GM12864 (cell line): ENCODE results near the gene EGF.

Experiments
- DNase-seq: peaks from one replicate; pipeline ENCODE4 v3.0.0-alpha.2; 2011; ENCODE audit warnings: low read depth
- H3K4me3 ChIP-seq: 2 replicates; pipeline ENCODE4 v1.5.1; 2011; ENCODE audit warnings: mild to moderate bottlenecking, low read depth, low read length, control low read depth
- TF ChIP-seq, protein P1 (sequence below): IDR thresholded peaks from 2 replicates; pipeline ENCODE4 v1.5.1; 2011; ENCODE audit warnings: low read depth, mild to moderate bottlenecking, moderate library complexity, low read length, control low read depth, inconsistent platforms; ENCODE audit errors: missing control alignments

Gene EGF

DNA sequence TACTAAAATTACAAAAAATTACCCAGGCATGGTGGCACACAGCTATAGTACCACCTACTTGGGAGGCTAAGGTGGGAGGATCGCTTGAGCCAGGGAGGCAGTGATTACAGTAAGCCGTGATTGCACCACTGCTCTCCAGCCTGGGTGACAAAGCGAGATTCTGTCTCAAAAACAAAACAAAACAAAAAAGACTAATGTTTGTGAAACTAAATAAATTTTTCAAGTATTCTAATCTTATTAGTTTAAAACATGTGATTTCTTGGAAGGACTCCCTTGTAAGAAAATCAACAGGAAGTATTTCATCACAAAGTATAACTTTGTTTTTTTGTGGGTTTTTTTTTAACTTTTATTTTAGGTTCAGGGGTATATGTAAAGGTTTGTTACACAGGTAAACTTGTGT lies 89.6 kb downstream of the EGF start:
- no peak overlapping the region for H3K4me3 ChIP-seq
- TF ChIP-seq, protein P1, sequence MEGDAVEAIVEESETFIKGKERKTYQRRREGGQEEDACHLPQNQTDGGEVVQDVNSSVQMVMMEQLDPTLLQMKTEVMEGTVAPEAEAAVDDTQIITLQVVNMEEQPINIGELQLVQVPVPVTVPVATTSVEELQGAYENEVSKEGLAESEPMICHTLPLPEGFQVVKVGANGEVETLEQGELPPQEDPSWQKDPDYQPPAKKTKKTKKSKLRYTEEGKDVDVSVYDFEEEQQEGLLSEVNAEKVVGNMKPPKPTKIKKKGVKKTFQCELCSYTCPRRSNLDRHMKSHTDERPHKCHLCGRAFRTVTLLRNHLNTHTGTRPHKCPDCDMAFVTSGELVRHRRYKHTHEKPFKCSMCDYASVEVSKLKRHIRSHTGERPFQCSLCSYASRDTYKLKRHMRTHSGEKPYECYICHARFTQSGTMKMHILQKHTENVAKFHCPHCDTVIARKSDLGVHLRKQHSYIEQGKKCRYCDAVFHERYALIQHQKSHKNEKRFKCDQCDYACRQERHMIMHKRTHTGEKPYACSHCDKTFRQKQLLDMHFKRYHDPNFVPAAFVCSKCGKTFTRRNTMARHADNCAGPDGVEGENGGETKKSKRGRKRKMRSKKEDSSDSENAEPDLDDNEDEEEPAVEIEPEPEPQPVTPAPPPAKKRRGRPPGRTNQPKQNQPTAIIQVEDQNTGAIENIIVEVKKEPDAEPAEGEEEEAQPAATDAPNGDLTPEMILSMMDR, result no peak
- no peak for DNase-seq

DNA sequence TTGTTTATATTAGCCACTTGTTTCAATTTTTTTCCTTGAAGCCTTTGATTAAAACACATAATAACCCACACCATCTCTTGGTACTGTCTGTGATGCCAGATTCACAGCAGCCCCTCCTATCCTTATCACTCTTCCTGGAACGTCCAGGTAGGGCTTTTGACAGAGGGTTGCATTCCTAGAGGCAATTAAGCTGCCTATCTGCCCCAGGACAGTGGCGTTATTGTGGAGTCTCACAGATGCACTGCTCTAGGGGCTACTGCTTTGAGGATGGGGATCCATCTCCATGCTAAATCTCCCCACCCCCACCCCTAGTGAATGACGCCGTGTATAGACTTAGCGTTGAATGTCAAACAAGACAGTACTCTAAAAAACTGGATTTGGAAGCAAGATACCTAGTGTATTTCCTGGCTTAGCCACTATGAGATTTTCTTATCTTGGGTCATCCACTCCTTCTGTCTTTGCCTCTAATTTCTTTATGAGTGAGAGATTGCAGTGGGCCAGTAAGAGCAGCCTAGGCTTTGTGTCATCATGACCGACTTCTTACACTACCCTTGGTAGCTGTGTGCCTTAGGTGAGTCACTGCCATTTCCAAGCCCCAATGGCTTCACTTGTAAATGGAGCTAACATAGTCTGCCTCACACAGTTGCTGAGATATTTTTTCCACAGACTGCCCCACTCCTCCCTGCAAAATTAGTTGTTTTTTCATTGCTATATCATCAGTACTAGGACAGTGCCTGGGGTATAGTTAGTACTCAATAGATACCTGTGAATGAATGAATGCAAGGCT lies 90.9 kb downstream of the EGF start:
- TF ChIP-seq, protein P1, result no peak

DNA sequence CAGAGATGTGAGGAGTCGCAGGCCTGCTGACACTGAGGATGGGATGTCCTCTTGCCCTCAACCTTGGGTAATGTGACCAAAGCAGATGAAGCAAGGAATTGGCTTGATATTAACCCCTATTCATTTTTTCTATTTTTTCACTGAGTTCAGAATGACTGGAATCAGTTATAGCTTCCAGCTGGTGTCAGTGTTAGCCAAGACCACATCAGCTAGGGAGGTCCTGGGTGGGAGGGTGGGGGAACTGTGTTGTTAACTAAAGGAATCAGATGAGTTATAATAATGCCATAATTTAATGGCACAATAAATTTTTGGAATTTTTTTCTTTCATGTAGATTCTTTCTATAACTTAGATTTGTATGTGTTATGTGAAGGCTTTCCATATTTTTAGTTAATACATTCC lies 91.9 kb downstream of the EGF start:
- no peak overlapping the region for H3K4me3 ChIP-seq
- TF ChIP-seq, protein P1, result no peak
- no peak for DNase-seq

More for the DNA sequence above, 90.9 kb downstream of the EGF start:
- H3K4me3 ChIP-seq, result no peak overlapping the region
- no peak for DNase-seq

DNA sequence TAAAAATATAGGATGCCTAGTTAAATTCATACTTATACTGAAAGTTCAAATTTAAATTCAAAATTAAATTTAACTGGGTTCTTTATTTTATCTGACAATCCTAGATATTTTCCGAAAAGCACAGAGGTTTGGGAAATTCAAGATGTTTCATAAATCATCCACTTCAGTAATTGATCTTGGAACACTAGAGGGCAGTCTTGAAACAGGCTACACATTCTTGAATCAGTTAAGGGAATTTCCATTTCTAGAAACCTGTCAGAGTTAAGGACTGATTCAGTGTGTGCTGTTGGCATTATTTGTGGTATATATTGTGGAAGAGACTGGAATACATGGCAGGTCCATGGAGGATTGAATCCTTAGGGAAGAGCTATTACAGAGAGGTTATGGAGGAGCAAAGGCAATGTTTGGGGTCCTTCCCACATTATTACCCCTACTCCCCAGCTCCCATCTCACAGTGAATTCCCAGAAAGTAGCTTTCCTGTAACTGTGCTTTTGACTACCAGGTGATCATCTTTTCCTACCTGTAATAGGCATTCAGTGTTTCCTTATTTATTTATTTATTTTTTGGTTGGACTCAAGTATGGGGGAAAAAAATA lies 92.9 kb downstream of the EGF start:
- DNase-seq, result peak; percentile 55
- H3K4me3 ChIP-seq, result no peak overlapping the region
- TF ChIP-seq, protein P1, result peak; percentile 57

DNA sequence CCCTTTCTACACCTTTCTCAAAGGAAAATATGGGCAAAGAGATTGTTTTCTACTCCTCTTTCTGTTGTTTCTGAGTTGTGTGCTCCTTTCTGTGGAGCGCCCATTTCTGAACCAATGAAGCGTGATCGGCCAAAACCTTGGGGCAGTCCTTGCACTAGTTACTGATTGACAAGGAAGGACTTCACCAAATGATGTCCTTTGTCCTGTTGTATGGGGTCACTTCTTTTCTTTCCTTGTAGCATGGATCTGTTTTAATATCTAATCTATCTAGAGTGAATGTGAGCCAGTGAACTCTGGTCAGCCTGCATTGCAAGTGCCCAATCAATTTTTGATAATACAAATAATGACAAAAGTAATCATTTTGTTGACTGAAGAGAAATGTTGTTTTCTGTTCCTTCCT lies 94.5 kb downstream of the EGF start:
- no peak overlapping the region for H3K4me3 ChIP-seq
- TF ChIP-seq, protein P1, result no peak
- no peak for DNase-seq

DNA sequence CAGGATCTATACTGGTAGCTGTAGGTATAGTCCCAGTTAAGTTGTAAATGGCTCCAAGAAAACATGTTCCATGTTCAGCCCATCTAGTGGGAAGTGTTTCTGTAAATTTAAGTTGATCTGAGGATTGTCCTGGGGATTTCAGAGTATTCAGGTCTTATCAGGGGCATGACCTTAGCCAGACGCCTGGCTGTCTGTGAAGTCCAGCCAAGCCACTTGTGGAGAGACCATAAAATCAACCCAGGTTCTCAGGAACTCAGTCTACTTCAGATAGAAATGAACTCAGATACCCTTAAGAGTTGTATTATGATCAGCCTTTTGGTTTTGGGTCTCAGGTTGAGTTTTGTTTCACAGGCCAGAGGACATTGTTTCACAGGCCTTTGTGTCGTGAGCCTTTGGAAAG lies 95.9 kb downstream of the EGF start:
- no peak overlapping the region for H3K4me3 ChIP-seq
- no peak for DNase-seq
- TF ChIP-seq, protein P1, result no peak
